SK-N-SH (cell line): ENCODE measurements around the gene XYLT2. TPM values are rescaled to one million over a fixed set of nuclear protein-coding genes. Genes with fewer than 3 reads are reported as not detected.

Source experiments
- CTCF ChIA-PET: fragments of 300-600, 350-600 bp; formaldehyde crosslinking; extraction: SDS; loops from one replicate; lab custom pipeline; 2021; lab: Yijun Ruan, JAX
- POLR2A ChIA-PET: fragments of 350-600 bp; sonication (Branson Sonifier 250); formaldehyde crosslinking; extraction: SDS; loops from one replicate; lab custom pipeline; 2020; ENCODE audit warnings: antibody characterized with exemption, inconsistent platforms; lab: Yijun Ruan, JAX
- DNase-seq: peaks from one replicate; pipeline ENCODE4 v3.0.0; 2012
- H2AFZ ChIP-seq: fragments of 200-600 bp; sonication (generic); 2 replicates; pipeline ENCODE4 v1.8.1; 2016; ENCODE audit warnings: antibody characterized with exemption, mild to moderate bottlenecking, low read depth
- H3F3A ChIP-seq: fragments of 200-600 bp; sonication (generic); replicated peaks from 2 replicates; pipeline ENCODE3; 2016; ENCODE audit warnings: antibody characterized with exemption, mild to moderate bottlenecking; ENCODE audit not compliant: insufficient read depth
- H3K27ac ChIP-seq, 2 experiments: fragments of 200-500 bp in 1 of 2; fragments of 200-600 bp in 1 of 2; sonication (Bioruptor generic) in 1 of 2; sonication (generic), shearing (Covaris generic) in 1 of 2; 2 replicates each; pipeline versions ENCODE4 v1.5.1 to v1.6.1; 2014 to 2016; ENCODE audit warnings: low read depth in 2 of 2, inconsistent platforms in 1 of 2, low read length in 1 of 2, mild to moderate bottlenecking in 1 of 2, mixed read lengths in 1 of 2
- H3K27me3 ChIP-seq: fragments of 200-600 bp; sonication (generic), shearing (Covaris generic); 2 replicates; pipeline ENCODE4 v1.6.1; 2016; ENCODE audit warnings: mixed run types; ENCODE audit not compliant: insufficient read depth
- H3K36me3 ChIP-seq, 2 experiments: fragments of 200-500 bp in 1 of 2; fragments of 200-600 bp in 1 of 2; sonication (Bioruptor generic) in 1 of 2; sonication (generic) in 1 of 2; replicated peaks in 1 of 2; 2 replicates each; pipeline versions ENCODE3 to v1.5.1; 2014 to 2016; ENCODE audit warnings: low read length in 1 of 2, mild to moderate bottlenecking in 1 of 2; ENCODE audit not compliant: insufficient read depth in 2 of 2, control insufficient read depth in 1 of 2
- H3K4me1 ChIP-seq, 2 experiments: fragments of 200-500 bp in 1 of 2; fragments of 200-600 bp in 1 of 2; sonication (Bioruptor generic) in 1 of 2; sonication (generic), shearing (Covaris generic) in 1 of 2; 2 replicates each; pipeline versions ENCODE4 v1.5.1 to v1.6.1; 2014 to 2016; ENCODE audit warnings: low read depth in 1 of 2, low read length in 1 of 2, mixed run types in 1 of 2; ENCODE audit not compliant: insufficient read depth in 2 of 2, control insufficient read depth in 1 of 2
- H3K4me2 ChIP-seq: fragments of 200-600 bp; sonication (generic), shearing (Covaris generic); 2 replicates; pipeline ENCODE4 v1.6.1; 2017; ENCODE audit warnings: mixed run types
- H3K4me3 ChIP-seq, 2 experiments: fragments of 200-500 bp in 1 of 2; fragments of 200-600 bp in 1 of 2; sonication (Bioruptor generic) in 1 of 2; sonication (generic), shearing (Covaris generic) in 1 of 2; 2 replicates each; pipeline versions ENCODE4 v1.5.1 to v1.8.1; 2014 to 2016; ENCODE audit warnings: low read depth in 2 of 2, inconsistent platforms in 1 of 2, low read length in 1 of 2, mild to moderate bottlenecking in 1 of 2, mixed read lengths in 1 of 2, moderate library complexity in 1 of 2
- H3K79me2 ChIP-seq: fragments of 200-600 bp; sonication (generic); 2 replicates; pipeline ENCODE4 v1.8.1; 2017; ENCODE audit warnings: mild to moderate bottlenecking; ENCODE audit not compliant: insufficient read depth
- H3K9ac ChIP-seq: fragments of 200-600 bp; sonication (generic); 2 replicates; pipeline ENCODE4 v1.6.1; 2017; ENCODE audit warnings: mixed run types
- H3K9me2 ChIP-seq: fragments of 200-600 bp; sonication (generic); 2 replicates; pipeline ENCODE4 v1.6.1; 2017; ENCODE audit warnings: mixed run types
- H3K9me3 ChIP-seq: fragments of 200-600 bp; sonication (generic); 2 replicates; pipeline ENCODE4 v1.6.1; 2017; ENCODE audit warnings: mixed run types, mild to moderate bottlenecking, moderate library complexity
- H4K20me1 ChIP-seq: fragments of 200-600 bp; sonication (generic); 2 replicates; pipeline ENCODE4 v1.6.1; 2017; ENCODE audit warnings: mild to moderate bottlenecking, mixed run types; ENCODE audit not compliant: insufficient read depth
- EZH2phosphoT487 ChIP-seq: fragments of 200-600 bp; sonication (generic); IDR thresholded peaks from 2 replicates; pipeline ENCODE4 v1.6.1; 2017; ENCODE audit warnings: low read depth, mixed run types, mild to moderate bottlenecking, antibody characterized with exemption, moderate library complexity, borderline replicate concordance
- GABPA ChIP-seq: IDR thresholded peaks from 2 replicates; pipeline ENCODE4 v1.4.0; 2012; ENCODE audit warnings: low read depth, mild to moderate bottlenecking
- GATA2 ChIP-seq: sonication (generic); formaldehyde crosslinking; IDR thresholded peaks from 2 replicates; pipeline ENCODE4 v1.5.0; 2020; ENCODE audit warnings: mild to moderate bottlenecking, missing genetic modification reagents
- JUND ChIP-seq: IDR thresholded peaks from 2 replicates; pipeline ENCODE4 v1.4.0; 2012
- MAX ChIP-seq: IDR thresholded peaks from 2 replicates; pipeline ENCODE4 v1.4.0; 2012; ENCODE audit warnings: low read depth
- MEF2A ChIP-seq: IDR thresholded peaks from 2 replicates; pipeline ENCODE4 v1.4.0; 2012; ENCODE audit warnings: low read depth, borderline replicate concordance
- MXI1 ChIP-seq: IDR thresholded peaks from 2 replicates; pipeline ENCODE4 v1.6.1; 2012; ENCODE audit warnings: mild to moderate bottlenecking, low read depth, low read length, improper control_type of control experiment
- POLR2AphosphoS5 ChIP-seq: IDR thresholded peaks from 2 replicates; pipeline ENCODE4 v1.6.1; 2012; ENCODE audit warnings: low read depth, low read length
- RAD21 ChIP-seq: IDR thresholded peaks from 2 replicates; pipeline ENCODE4 v1.6.1; 2012; ENCODE audit warnings: mild to moderate bottlenecking, low read length
- RCOR1 ChIP-seq: fragments of 150-350 bp; IDR thresholded peaks from 2 replicates; pipeline ENCODE4 v1.6.1; 2017; ENCODE audit warnings: antibody characterized with exemption, low read length
- RXRA ChIP-seq: IDR thresholded peaks from 2 replicates; pipeline ENCODE4 v1.4.0; 2012; ENCODE audit warnings: low read depth, mild to moderate bottlenecking, borderline replicate concordance
- SIN3A ChIP-seq: IDR thresholded peaks from 2 replicates; pipeline ENCODE4 v1.6.1; 2012; ENCODE audit warnings: low read depth, mild to moderate bottlenecking, low read length, moderate library complexity, borderline replicate concordance
- TEAD4 ChIP-seq: IDR thresholded peaks from 2 replicates; pipeline ENCODE4 v1.4.0; 2012; ENCODE audit warnings: mild to moderate bottlenecking, borderline replicate concordance; ENCODE audit not compliant: insufficient read depth
- USF1 ChIP-seq: IDR thresholded peaks from 2 replicates; pipeline ENCODE4 v1.4.0; 2012; ENCODE audit warnings: low read depth, borderline replicate concordance
- YY1 ChIP-seq: IDR thresholded peaks from 2 replicates; pipeline ENCODE4 v1.4.0; 2012; ENCODE audit warnings: low read depth, mild to moderate bottlenecking
- ZBTB33 ChIP-seq: IDR thresholded peaks from 2 replicates; pipeline ENCODE4 v1.4.0; 2012; ENCODE audit warnings: low read depth, borderline replicate concordance
- WGBS: methylation state at CpG from one replicate; pipeline ENCODE4 v1.1.6; 2017; ENCODE audit warnings: low lambda C conversion rate; 5-methylcytosine and 5-hydroxymethylcytosine counted together
- polyA plus RNA-seq, 3 experiments: library from polyadenylated mRNA; depleted of rRNA; stranded (reverse); fragments of >200 nt; gene quantifications; 2 replicates each; pipeline ENCODE4 v1.2.3, GENCODE V29; 2012
- TF ChIP-seq, protein P1 (sequence below): fragments of 200-600 bp; sonication (generic); IDR thresholded peaks from 2 replicates; pipeline ENCODE4 v1.6.1; 2017; ENCODE audit warnings: antibody characterized with exemption, mild to moderate bottlenecking, moderate library complexity
- TF ChIP-seq, protein P2 (sequence below): fragments of 150-350 bp; IDR thresholded peaks from 2 replicates; pipeline ENCODE4 v1.6.1; 2016; ENCODE audit warnings: mild to moderate bottlenecking, low read depth, low read length
- TF ChIP-seq, protein P3 (sequence below): fragments of 150-350 bp; IDR thresholded peaks from 2 replicates; pipeline ENCODE4 v1.6.1; 2017; ENCODE audit warnings: antibody characterized with exemption, low read length, low read depth, borderline replicate concordance

Gene XYLT2
- polyA plus RNA-seq, 1 of the 3 experiments (the other 2 are of a cell fraction) = 28.4 TPM

DNA sequence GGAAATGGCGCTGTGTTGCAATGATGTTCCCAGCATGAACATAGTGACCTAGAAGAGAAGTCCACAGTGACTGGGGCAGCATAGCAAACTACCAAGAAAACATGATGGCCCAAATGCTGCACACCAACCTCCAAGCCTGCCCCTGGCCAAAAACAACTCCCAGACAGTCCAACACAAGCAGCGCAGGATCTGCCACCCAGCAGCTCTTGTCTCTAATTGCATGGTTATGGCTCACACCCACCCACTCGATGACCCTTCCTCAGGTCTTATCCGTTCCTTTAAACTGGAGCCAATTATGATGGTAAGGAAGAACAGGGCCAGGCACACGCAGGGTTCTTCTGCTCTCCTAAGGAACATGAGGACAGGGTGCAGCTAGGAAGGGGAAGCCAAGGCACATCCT, 24.1 kb downstream of the XYLT2 start:
- Histone ChIP-seq H4K20me1 (no peaks in the 10 kb centered on the region), H3K27me3 (no peaks in the 10 kb centered on the region), H3K79me2 (peaks cover 38% of the 10 kb centered on the region), H3K36me3 (peaks cover 42 to 56% of the 10 kb centered on the region in 2 experiments), H3K27ac (no peak overlapping the region), H3F3A (no peaks in the 10 kb centered on the region), H2AFZ (no peak overlapping the region), H3K9me3 (no peaks in the 10 kb centered on the region), H3K4me1 (peaks cover 0 to 15% of the 10 kb centered on the region in 2 experiments; a peak in 2 of 4 replicates), H3K9ac (no peak overlapping the region), H3K4me2 (no peak overlapping the region), H3K4me3 (no peak overlapping the region), H3K9me2 (no peaks in the 10 kb centered on the region)
- TF ChIP-seq GATA2 (CRISPR knock-in tag) = no peak
- TF ChIP-seq MEF2A = no peak
- TF ChIP-seq JUND = no peak
- no peak for TF ChIP-seq RXRA
- TF ChIP-seq RCOR1 = no peak
- no peak for TF ChIP-seq TEAD4
- no peak for TF ChIP-seq POLR2AphosphoS5
- no peak for TF ChIP-seq MAX
- TF ChIP-seq, protein P1, sequence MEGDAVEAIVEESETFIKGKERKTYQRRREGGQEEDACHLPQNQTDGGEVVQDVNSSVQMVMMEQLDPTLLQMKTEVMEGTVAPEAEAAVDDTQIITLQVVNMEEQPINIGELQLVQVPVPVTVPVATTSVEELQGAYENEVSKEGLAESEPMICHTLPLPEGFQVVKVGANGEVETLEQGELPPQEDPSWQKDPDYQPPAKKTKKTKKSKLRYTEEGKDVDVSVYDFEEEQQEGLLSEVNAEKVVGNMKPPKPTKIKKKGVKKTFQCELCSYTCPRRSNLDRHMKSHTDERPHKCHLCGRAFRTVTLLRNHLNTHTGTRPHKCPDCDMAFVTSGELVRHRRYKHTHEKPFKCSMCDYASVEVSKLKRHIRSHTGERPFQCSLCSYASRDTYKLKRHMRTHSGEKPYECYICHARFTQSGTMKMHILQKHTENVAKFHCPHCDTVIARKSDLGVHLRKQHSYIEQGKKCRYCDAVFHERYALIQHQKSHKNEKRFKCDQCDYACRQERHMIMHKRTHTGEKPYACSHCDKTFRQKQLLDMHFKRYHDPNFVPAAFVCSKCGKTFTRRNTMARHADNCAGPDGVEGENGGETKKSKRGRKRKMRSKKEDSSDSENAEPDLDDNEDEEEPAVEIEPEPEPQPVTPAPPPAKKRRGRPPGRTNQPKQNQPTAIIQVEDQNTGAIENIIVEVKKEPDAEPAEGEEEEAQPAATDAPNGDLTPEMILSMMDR = no peak
- TF ChIP-seq, protein P2, sequence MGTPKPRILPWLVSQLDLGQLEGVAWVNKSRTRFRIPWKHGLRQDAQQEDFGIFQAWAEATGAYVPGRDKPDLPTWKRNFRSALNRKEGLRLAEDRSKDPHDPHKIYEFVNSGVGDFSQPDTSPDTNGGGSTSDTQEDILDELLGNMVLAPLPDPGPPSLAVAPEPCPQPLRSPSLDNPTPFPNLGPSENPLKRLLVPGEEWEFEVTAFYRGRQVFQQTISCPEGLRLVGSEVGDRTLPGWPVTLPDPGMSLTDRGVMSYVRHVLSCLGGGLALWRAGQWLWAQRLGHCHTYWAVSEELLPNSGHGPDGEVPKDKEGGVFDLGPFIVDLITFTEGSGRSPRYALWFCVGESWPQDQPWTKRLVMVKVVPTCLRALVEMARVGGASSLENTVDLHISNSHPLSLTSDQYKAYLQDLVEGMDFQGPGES = no peak
- TF ChIP-seq RAD21 = no peak
- TF ChIP-seq EZH2phosphoT487 = no peak
- TF ChIP-seq, protein P3, sequence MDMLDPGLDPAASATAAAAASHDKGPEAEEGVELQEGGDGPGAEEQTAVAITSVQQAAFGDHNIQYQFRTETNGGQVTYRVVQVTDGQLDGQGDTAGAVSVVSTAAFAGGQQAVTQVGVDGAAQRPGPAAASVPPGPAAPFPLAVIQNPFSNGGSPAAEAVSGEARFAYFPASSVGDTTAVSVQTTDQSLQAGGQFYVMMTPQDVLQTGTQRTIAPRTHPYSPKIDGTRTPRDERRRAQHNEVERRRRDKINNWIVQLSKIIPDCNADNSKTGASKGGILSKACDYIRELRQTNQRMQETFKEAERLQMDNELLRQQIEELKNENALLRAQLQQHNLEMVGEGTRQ = no peak
- no peak for TF ChIP-seq YY1
- no peak for TF ChIP-seq SIN3A
- no peak for TF ChIP-seq USF1
- no peak for TF ChIP-seq MXI1
- TF ChIP-seq ZBTB33 = no peak
- TF ChIP-seq GABPA = no peak
- 90% methylated on average over 5 of the region's 5 CpGs for WGBS
- POLR2A ChIA-PET = interaction anchor here (1.3 kb wide), 1 partner anchor 11 kb away, joined by 3 read pairs; no protein-coding TSS in a partner anchor
- DNase-seq = no peak
- CTCF ChIA-PET = interaction anchor here (0.6 to 8.1 kb wide), 5 partner anchors 8 to 200 kb away, joined by 3 to 51 read pairs (median 14); partner anchors contain the start of gene LRRC59
